HFFc6 (cell line): ENCODE measurements around the gene CSNK2B. TPM values are rescaled to one million over a fixed set of nuclear protein-coding genes. Genes with fewer than 3 reads are reported as not detected.

Source experiments
- DNase-seq: peaks from one replicate; pipeline ENCODE4 v3.0.0-alpha.2; 2018
- H3K27ac Mint-ChIP-seq: 2 replicates; pipeline ENCODE4 v1.8.0; 2020; ENCODE audit warnings: mild to moderate bottlenecking, mixed read lengths
- H3K27me3 Mint-ChIP-seq: 2 replicates; pipeline ENCODE4 v1.8.0; 2021; ENCODE audit warnings: mild to moderate bottlenecking, moderate library complexity, mixed read lengths; ENCODE audit not compliant: insufficient read depth
- H3K36me3 Mint-ChIP-seq: 2 replicates; pipeline ENCODE4 v1.8.0; 2021; ENCODE audit warnings: low read depth, mixed read lengths
- H3K4me1 Mint-ChIP-seq: 2 replicates; pipeline ENCODE4 v1.8.0; 2020; ENCODE audit warnings: low read depth, mixed read lengths
- H3K4me3 Mint-ChIP-seq: 2 replicates; pipeline ENCODE4 v1.8.0; 2020; ENCODE audit warnings: mild to moderate bottlenecking, moderate library complexity, mixed read lengths
- H3K9me3 Mint-ChIP-seq: 2 replicates; pipeline ENCODE4 v1.8.0; 2020; ENCODE audit warnings: mild to moderate bottlenecking, mixed read lengths
- CTCF ChIP-seq: fragments of 200-600 bp; sonication (generic); IDR thresholded peaks from 2 replicates; pipeline ENCODE4 v1.5.0; 2021; ENCODE audit warnings: antibody characterized with exemption, mild to moderate bottlenecking
- total RNA-seq, 6 experiments: library from RNA; stranded (reverse); fragmentation: NEBNext Ultra II Directional; extraction: Animal tissue kit (Norgen Biotek cat#: 25700); gene quantifications; 2 replicates in 1 of 6; 3 replicates in 5 of 6; pipeline ENCODE4 v1.2.3, GENCODE V29; 2021

Gene CSNK2B
- total RNA-seq, 6 experiments from 2014 or later = 200 to 255 (median 225) TPM

DNA sequence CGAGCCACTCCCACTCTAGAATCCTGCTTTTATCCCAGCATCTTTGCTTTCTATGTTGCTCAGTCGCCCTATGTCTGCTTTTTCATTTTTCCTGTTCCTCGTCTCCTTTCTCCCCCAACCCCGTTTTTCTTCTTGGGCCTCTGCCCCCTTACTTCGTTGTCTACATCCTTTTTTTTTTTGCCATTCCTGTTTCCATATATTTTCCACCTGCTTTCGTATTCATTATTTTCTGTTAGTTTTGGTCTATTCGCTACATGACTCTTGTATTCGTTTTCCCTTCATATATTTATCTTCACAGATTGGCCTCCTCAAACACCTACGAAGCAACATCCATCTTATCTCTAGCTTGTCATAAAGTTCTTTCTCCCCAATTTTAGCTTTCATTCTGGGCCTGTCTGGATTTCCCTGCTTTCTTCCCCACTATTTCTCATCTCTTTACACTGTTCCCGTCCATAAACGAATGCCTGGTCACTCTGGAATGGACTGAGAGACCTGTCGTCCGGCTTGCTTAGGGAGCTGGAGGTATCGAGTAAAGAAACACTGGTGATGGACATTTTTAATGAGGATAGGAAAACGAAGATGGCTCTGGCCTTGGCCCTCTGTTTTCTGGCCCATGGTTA is 44.5 kb upstream of the CSNK2B start:
- Mint-ChIP-seq H3K36me3 (peaks cover 42% of the 10 kb centered on the region), H3K9me3 (no peaks in the 10 kb centered on the region), H3K27me3 (peaks cover 3% of the 10 kb centered on the region; the same call in 1 of the 2 replicates), H3K27ac (peak overlapping the region; percentile 94), H3K4me3 (peak overlapping the region; percentile 97), H3K4me1 (peaks cover 21% of the 10 kb centered on the region)
- no peak for DNase-seq
- TF ChIP-seq CTCF = no peak

DNA sequence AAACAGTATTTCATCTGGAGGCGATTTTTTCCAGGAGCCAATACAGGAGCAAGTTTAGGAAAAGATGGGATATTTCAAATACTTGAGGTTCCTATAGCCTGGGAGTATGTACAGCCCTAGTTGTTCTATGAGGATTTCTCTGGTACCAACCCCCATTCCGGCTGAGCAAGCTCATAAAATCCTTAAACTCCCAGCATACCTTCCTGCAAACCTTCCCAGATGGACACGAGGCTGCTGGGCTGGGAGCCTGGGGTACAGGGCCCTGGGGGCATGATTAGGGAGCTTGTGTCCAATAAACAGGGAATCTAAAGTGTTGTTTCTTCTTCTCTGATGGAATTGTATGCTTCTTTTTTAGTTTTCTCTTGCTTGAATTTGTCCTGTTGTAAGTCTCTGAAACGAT is 43.9 kb upstream of the CSNK2B start:
- no peaks in the 10 kb centered on the region for H3K9me3 Mint-ChIP-seq
- peak overlapping the region; percentile 94 for H3K27ac Mint-ChIP-seq
- peaks cover 3% of the 10 kb centered on the region; the same call in 1 of the 2 replicates for H3K27me3 Mint-ChIP-seq
- peaks cover 21% of the 10 kb centered on the region for H3K4me1 Mint-ChIP-seq
- peak; percentile 42 for DNase-seq
- peak overlapping the region; percentile 97 for H3K4me3 Mint-ChIP-seq
- TF ChIP-seq CTCF = no peak
- H3K36me3 Mint-ChIP-seq = peaks cover 46% of the 10 kb centered on the region

GRCh38 chr6:31622684-31623091 is 43.2 kb upstream of the CSNK2B start:
- no peak for TF ChIP-seq CTCF
- no peaks in the 10 kb centered on the region for H3K9me3 Mint-ChIP-seq
- peaks cover 53% of the 10 kb centered on the region for H3K36me3 Mint-ChIP-seq
- peak overlapping the region; percentile 94 for H3K27ac Mint-ChIP-seq
- peaks cover 3% of the 10 kb centered on the region; the same call in 1 of the 2 replicates for H3K27me3 Mint-ChIP-seq
- no peak for DNase-seq
- H3K4me1 Mint-ChIP-seq = peaks cover 21% of the 10 kb centered on the region
- peak overlapping the region; percentile 97 for H3K4me3 Mint-ChIP-seq

DNA sequence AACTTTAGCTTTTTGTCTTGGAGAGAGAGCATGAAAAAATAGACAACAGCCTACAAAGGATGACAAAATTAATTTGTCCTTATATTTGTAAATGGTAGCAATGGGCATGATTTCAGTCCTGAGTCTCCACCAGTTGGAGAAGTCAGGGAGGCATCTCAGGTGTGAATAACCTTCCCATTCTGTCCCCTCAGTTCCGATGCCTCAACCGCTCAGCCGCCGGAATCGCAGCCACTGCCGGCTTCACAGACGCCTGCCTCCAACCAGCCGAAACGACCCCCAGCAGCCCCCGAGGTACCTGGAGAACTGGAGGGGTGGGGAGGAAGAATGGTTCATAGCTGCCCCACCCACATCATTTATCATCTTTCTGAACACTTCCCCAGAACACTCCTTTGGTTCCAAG is 41.8 kb upstream of the CSNK2B start:
- H3K4me3 Mint-ChIP-seq = no peak overlapping the region

GRCh38 chr6:31626952-31627351 is 38.9 kb upstream of the CSNK2B start:
- Mint-ChIP-seq H3K36me3 (peaks cover 67% of the 10 kb centered on the region), H3K27ac (no peak overlapping the region), H3K9me3 (no peaks in the 10 kb centered on the region), H3K4me3 (no peak overlapping the region), H3K4me1 (peaks cover 19% of the 10 kb centered on the region), H3K27me3 (peaks cover 4% of the 10 kb centered on the region)
- no peak for TF ChIP-seq CTCF
- DNase-seq = no peak

More for the DNA sequence above, 41.8 kb upstream of the CSNK2B start:
- H3K27ac Mint-ChIP-seq = no peak overlapping the region
- no peaks in the 10 kb centered on the region for H3K9me3 Mint-ChIP-seq
- peaks cover 62% of the 10 kb centered on the region for H3K36me3 Mint-ChIP-seq
- peaks cover 21% of the 10 kb centered on the region for H3K4me1 Mint-ChIP-seq
- peaks cover 7% of the 10 kb centered on the region for H3K27me3 Mint-ChIP-seq
- no peak for DNase-seq
- TF ChIP-seq CTCF = no peak
